ENCODE data around the gene SSR1.
A peak's percentile ranks its signal among the peaks of the same experiment; 100 is the strongest.

Gene SSR1

DNA sequence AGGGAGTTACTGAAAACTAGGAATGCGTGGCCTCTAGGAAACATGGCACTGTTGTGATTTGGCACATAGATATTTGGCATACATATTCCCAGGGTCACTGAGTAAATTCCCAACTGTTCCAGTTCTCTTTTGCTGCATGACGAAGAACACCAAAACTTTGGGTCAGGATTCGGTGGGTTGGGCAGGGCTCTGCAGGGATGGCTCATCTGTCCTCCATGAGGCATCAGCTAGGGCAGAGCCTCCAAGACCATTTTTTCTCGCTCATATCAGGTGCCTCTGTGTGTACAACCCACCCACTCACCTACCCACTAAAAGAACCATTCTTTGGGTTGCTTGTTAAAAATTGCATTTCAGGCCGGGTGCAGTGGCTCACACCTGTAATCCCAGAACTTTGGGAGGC is 57.1 kb downstream of the SSR1 start:
- no peak for DNase-seq

DNA sequence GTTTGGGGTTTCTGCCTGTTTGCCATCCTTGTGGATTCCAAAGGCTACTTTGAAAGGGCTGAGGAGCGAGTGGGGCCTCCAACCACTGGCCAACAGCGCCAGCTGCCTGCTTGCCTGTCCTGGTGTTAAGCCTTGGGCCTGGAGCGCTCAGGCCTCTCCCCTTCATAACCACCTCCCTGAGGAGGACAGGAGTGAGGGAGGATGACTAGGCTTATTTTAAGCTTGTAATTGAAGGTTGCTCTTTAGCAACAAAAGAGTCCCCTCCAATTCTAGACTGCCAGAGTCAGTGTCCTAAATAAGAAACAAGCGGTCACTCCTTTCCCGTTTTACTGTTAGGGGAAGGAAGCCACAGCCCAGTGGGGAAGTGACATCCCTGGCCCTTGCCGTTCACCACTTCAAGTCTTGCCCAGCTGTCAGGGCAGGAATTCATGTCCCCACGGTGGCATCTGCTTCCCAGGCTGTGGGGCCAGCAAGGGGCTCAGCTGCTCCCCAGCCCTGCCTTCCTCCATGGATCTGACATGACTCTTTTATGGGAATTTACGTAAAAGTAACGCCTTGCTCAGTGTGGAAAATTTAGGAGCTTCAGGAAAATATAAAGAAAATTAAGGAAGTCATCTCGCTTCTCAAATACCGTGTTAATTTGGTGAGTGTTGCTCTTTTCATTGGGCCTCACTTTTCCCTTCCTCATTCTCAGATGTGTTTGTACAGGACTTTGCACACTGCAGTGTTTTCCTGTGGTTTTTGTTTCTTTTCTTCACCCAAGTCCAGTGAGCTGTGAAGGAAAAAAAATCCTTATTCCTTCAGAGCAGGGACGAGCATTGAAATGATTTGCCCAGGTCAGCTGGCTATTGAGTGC is 57.8 kb downstream of the SSR1 start:
- no peak for DNase-seq

DNA sequence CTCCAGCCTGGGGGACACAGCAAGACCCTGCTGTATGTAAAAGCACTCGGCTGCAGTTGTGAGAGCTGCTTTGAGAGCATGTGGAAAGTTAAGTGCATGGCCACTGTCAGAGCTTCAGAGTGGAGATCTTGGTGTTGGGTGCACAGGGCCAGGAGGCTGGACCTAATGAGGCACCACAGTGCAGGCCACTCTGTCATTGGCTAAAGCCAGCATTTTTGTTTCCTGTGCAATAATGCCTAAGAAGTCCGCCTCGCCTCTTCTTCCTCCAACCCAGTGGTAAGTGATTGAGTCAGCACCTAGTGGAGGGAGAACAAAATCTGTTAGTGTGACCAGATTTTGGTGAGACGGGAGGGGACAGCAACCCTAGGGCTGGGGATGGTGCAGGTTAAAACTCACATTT is 60.6 kb downstream of the SSR1 start:
- no peak for DNase-seq

DNA sequence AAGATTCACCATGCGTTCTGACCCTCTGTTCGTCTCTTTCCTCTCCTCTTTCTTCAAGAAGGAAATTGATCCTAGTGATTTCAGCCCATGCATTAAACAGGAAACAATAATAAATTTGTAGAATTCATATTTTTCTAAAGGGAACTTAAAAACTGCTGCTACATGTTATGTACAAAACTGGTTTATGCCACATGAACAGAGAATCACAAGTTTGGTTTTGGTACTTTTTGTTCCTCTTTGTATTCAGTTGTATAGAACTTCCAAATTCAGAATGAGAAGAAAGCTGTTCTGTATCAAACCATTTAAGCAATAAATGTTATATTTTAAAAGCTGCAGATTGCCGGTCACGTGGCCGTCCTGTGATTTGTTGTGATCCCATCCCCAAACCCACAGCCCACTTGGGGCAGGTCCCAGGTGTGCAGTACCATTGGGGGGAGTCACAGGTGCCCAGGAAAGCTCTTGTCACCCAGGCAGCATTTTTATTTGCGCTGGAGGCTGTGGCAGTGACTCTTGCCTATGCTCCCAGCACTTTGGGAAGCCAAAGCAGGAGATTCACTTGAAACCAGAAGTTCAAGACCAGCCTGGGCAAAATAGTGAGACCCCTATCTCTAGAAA is 61.2 kb downstream of the SSR1 start:
- no peak for DNase-seq

DNA sequence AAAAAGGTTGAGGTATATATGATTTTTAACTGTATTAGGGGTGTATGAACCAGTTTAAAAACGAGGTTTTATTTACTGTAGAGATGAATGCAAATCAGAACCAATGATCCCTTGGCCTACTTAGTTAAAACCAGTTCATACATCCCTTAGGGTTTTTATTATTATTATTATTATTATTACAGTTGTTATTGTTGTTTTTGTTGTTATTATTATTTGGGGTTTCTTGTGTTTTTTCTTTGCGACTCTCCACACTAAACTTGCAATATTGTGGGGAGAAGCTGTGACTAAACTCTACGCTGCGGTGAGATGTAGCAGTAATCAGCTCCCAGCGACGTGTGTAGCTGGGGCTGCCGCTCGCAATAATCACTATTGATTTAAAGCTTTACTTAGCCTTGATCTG is 62.2 kb downstream of the SSR1 start:
- no peak for DNase-seq

DNA sequence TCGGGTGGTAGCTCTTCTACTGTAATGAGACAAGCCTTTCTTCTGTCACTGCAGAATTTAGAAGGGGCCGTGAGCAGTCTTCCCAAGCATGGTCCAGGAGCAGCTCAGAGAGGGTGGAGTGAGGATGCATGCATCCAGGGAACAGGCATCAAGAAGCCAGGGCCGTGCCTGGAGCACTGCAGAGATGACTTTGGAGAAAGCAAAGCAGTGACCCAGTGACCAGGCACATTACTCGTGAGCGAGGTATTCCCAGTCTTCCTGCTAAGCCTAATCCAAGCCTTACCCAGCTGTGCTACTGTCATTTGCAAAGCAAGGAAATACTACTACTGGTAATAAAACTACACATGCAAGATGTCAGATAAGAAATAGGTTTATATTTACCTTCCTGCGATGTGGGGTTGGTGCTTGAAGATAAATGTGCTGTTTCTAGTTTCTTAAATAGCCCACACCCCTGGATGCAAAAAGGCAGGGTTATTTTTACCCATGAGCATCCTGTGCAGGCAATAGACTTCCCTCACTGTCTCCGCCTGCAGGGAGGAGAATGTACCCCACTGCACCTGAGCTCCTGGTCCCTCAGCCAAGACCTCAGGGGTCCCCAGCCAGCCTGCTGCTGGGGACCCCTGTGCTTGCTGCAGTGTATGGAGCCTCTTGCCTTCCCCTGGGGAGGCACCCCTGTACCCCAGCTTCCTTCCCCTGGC is 62.9 kb downstream of the SSR1 start:
- DNase-seq, result no peak

DNA sequence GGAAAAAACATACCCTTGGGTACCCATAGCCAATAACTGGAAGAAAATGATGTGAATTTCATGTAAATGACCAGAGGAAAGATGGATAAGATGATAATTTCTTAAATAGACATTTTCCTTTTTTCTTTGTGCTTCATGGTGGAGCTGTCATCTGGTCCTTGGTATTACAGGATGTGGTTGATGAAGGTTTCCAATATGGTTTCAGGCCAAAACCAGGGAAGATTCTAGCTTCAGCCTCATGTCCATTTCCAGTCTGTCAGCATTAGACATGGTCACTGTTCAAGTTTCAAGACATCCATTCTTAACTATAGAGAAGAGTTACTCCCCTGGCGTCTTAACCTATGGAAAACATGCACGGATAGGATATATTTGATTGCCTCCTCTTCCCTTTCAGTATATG is 63.6 kb downstream of the SSR1 start:
- no peak for DNase-seq

DNA sequence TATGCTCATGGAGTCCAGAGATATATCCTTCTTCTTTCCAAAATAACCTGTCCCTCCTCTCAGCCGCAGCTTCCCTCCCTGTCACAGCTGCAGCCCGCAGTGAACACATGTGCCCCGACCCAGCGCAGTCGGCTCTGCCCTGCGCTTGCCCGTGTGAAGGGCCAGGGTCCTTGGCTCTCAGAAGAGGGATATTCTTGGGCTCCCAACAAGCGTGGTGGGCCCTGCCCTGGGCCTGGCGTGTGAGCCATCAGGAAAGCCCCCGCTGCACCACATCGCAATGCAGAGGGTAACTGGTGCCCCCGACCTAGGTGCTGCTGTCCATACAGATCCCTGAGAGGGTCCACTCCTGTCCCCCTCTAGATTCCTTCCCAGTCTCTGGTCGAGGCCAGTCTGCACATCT is 65.2 kb downstream of the SSR1 start:
- DNase-seq, result no peak

DNA sequence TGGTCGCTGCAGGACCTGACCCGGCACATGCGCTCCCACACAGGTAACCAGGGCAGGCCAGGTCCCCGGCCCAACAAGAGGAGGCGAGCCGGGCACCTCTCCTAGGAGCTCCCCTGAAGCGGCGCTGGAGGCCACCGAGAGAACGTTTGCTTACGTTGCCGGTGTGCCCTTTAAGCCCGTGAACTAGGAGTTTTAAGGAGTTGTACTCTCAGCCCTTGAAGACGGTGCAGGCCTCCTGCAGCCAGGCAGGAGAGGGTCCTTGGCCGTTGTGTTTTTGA is 65.9 kb downstream of the SSR1 start:
- DNase-seq, result no peak

DNA sequence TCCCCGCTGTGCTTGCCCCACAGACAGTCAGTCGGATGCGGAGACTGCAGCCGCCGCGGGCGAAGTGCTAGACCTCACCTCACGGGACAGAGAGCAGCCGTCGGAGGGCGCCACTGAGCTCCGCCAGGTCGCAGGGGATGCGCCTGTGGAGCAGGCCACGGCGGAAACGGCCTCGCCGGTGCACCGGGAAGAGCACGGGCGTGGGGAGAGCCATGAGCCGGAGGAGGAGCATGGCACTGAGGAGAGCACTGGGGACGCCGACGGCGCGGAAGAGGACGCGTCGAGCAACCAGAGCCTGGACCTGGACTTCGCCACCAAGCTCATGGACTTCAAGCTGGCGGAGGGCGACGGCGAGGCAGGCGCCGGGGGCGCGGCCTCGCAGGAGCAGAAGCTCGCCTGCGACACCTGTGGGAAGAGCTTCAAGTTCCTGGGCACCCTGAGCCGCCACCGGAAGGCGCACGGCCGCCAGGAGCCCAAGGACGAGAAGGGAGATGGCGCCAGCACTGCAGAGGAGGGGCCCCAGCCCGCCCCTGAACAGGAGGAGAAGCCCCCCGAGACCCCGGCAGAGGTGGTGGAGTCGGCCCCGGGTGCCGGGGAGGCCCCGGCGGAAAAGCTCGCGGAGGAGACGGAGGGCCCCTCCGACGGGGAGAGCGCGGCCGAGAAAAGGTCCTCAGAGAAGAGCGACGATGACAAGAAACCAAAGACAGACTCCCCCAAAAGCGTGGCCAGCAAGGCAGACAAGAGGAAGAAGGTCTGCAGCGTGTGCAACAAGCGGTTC is 66.4 kb downstream of the SSR1 start:
- DNase-seq, result no peak

DNA sequence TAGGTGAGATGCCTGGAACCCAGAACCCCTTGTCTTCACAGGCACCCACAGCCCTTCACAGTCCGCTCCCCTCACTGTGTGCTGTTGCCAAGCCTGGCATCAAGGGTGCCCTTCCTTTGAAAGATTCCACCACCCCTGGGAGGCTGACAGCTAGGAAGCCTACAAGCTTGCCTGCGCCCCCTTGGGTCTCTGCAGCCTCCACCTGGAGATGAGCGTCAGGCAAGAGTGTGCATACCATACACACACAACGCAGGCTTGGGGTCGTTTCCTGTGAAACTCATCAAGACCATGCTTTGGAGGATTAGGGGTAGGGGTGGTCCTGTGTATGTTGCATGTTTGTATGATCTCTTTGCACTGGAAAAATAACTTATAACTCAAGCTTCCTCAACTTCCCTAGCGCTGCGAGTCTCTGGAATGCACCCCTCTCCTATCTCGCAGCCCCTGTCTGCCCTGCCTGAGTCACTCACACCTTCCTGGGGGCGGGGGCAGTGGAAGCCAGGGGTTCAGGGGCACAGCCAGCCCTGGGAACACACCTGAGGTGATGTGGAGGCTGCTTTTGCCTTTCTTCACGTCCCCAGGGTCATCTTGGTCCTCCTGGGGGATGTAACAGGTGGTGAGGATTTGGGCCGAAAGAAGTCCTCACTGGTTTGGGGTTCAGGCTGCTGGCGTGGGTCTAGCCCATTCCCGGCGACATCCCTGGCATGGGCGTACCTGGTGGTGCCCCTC is 67.2 kb downstream of the SSR1 start:
- no peak for DNase-seq

DNA sequence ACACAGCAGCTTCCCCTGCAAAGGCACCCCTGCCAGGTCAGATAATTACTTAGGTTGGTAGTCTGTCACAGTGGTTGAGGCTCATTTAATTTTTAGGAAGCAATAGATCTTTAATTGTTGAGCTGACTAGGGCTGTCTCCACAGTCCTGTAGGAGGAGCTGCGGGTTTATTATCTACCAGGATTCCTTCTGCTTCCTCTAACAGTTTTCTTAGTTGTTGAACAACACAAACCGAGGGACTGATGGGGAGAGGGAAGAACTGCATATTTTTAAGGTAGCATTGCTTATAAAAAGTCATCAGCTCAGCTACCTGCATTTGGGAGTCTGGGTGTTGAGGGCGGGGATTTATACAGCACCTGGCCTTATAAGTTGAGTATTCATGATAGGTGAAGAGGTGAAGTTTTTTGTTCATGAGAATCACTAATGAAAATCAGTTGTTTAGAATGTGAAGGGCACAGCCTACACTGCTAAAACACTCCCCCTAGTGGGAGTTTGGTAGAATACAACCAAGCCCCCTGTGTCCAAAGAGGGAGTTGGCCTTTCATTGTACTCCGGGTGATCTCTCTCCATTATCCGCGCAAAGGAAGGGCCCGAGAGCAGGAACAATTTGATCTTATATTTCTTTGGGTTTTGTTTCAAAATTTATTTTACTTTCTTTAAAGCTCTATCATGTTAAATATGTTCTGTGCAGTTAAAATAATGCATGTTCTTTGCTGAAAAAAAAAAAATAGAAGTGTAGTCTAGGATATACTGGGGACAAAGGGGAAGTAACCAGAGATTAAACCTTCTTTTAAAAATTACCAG is 69.6 kb downstream of the SSR1 start:
- DNase-seq, result peak; percentile 16 to 47

DNA sequence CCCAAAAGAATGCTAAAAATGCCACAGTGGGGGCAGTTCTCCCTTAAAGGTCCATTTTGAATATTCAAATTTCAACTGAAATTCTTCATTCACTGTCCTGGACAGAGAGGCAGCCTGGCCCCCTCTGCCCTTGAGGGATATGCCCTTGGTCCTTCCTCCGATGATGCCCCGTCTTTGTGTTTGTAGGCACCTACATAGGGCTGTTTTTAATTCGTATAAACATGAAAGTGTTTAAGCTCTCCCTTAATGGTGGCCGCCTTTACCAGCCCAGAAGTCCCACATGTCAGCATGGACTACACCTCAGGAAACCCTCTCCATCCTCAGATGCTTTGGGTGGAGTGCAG is 70.2 kb downstream of the SSR1 start:
- DNase-seq, result no peak

DNA sequence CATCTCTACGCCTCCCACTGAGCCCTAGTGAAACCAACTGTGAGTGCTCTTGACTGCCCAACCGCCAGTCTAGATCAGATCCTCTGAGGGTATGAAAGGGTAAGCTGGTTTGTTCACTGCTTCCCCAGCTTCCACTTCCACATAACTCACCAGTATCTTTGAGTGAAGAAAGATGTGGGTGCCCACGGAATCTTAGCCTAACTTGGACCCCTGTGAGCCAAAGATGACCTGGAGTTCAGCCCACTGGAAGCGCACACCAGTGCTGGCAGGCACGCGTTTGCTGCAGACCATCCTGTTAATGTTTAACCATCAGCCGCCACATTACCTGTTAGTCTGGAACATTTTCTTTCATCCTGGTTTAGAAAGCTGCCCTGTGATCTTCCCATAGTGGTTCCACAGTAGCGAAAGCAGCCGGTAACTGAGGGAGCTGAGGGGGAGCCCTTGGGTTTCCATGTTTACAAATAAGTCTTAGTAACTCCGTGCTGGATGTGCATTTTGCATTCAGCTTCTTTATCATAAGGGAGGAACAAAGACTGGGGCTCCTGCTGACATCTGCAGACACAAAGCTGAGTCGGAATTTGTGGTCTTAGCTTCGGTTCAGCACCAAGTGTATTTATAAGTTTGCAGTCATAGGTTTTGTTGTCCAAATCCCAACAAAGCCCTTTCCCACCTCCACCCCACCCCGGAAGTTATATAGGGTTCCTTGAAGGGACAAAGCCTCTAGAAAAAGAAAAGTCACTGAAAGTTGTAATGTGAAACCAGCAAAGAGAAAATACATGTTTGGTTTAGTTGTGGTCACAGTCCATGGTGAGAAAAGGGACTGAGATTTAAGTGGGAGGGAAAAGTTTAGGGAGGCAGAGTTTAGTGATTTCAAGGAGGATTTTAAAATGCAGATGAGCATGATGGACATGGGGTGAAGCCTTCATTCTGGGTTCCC is 71.0 kb downstream of the SSR1 start:
- no peak for DNase-seq

DNA sequence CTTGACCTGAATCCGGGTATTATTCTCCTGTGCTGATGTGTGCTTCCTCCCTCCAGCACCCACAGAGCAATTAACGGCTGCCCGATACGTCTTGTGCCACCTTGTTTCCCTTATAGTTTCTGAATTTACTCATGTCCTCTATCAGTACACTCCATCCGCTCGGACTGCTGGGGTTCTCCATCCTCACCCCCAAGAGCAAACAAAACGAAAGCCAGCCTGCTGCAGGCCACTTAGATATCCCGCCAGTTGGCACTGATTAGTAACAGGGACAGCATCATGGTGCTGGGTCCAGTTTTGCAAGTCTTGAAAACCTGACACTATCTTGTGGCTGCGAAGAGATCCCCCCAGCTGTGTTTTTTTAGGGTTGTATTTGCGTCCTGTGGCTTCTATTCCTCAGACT is 71.8 kb downstream of the SSR1 start:
- no peak for DNase-seq

DNA sequence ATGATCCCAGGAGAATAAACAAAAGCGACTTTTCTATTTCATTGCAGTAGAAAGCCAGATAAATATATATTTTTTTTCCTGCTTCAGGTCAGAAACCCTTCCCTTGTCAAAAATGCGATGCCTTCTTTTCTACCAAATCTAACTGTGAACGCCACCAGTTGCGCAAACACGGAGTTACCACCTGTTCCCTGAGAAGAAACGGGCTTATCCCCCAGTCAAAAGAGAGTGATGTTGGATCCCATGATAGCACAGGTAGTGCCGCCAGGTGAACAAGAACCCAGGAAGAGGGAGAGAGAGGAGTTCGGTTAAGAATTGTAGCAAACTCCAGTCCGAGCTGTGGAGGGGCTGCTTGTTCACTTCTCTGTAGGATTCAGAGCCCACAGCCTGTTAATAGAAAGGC is 72.6 kb downstream of the SSR1 start:
- no peak for DNase-seq

DNA sequence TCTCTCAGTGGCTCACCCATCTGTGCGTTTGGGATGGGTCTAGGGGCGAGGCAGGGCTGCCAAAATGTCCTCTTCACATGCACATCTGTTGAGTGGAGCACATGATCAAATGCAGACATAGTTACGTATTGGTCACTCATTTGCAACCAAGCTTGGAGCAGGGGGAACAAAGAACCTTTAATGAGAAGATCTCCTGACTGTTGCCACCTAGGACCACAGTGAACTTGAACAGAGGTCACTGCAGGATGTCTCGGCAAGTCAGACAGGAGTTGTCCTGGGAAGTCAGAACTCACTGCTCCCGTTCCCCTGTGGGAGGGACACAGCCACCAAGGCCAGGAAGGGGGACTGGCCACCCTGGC is 73.4 kb downstream of the SSR1 start:
- DNase-seq, result no peak

DNA sequence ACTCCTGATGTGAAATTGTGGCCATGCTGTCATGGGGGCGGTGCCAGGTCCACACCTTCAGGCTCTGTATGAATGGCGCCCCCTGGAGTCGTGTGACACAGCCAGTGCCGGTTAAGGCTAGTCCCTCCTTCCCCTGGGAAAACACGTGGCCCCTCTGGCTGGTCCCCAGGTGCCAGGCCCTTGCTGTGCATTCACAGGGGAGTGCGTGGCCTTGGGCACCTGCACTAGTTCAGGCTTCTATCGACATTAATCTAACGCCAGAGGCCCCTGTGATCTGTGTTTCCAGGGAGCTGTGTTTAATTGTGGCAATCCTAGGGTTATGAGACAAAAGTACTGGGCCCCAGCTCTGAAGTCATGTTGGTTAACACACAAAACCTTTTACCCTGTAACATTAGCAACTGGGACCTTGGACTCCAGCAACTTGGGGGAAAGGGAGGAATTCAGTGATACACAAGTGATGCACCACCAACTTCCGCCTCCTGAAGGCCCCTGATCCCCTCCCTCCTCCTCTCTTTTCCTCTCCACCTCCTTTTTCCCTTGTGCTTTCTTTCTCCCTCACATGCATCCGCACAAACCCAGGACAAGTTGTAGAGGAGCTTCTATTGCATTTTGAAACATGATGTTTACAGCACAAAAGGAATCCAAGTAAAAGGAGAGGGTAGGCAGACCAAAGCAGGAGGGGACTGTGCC is 74.0 kb downstream of the SSR1 start:
- peak; percentile 60 to 74 for DNase-seq

DNA sequence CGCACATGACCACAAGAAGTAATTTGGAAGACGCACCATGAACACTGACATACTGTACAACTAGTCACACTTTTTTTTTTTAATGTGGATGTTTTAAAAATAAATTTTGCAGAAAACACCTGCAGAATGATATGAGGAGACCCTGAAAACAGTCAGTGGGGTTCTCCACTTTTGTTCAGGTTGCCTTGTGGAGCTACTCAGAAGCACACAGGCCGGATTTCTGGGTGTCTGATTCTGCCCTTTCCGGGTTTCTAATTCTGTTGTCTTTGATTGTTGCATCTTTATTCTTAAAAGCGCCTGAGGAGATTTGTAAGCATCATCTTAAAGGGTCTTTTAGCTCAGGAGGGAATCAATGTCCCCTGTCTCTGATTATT is 74.5 kb downstream of the SSR1 start:
- no peak for DNase-seq

DNA sequence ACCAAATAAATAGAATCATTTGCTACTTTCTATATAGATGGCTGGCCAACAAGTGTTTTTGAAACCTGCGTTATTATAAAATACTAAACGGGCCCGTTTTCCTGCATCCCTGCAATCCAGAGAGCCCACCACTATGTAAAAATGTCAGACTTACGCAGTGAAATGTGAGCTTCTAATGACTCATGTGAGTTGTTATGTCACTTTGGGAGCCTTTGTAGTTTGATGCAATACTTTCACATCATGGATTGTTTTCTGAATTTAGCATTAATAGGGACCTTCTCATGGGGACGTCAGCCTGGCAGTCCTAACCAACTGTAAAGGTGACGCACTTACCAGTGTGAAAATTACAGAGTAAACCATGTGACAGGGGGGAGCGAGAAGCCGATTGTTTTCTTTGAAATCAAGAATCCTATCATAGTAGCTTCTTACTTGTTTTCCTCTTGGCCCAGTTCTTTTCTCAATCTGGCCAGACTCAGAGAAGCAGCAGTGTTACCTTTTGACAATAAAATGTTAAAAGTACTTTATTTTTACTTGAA is 75.3 kb downstream of the SSR1 start:
- no peak for DNase-seq

All from NCI-H1930 (cell line).